B cell (primary cell): ENCODE measurements around the gene HMCN1. TPM values are rescaled to one million over a fixed set of nuclear protein-coding genes. Genes with fewer than 3 reads are reported as not detected.

Experiments
- ATAC-seq: fragments of 200-7000 bp; cut with Tn5 transposase; one replicate; pipeline ENCODE4 v1.10.0; 2021; ENCODE audit warnings: low read depth, mild to moderate bottlenecking, moderate number of reproducible peaks, moderate library complexity
- CTCF ChIA-PET: fragments of 350-600 bp; sonication (Branson Sonifier 250); formaldehyde crosslinking; loops from one replicate; lab custom pipeline; 2021; ENCODE audit warnings: antibody characterized with exemption, inconsistent platforms; lab: Charles Lee
- POLR2A ChIA-PET: fragments of 350-600 bp; sonication (Branson Sonifier 250); formaldehyde crosslinking; loops from one replicate; lab custom pipeline; 2021; ENCODE audit warnings: antibody characterized with exemption; lab: Charles Lee
- DNase-seq: peaks from one replicate; pipeline ENCODE4 v3.0.0; 2013
- H2AFZ ChIP-seq: 2 replicates; pipeline ENCODE4 v1.6.1; 2012; ENCODE audit warnings: mild to moderate bottlenecking, low read depth, low read length; ENCODE audit not compliant: insufficient read depth, poor library complexity, severe bottlenecking
- H3K27ac ChIP-seq, 2 donors: 1 replicate in 1 of 2; 2 replicates in 1 of 2; pipeline ENCODE4 v1.5.1; 2012 to 2013; ENCODE audit warnings: low read length in 2 of 2, mild to moderate bottlenecking in 2 of 2, moderate library complexity in 1 of 2
- H3K27me3 ChIP-seq, 4 experiments: fragments of 200-600 bp in 1 of 4; sonication (generic) in 1 of 4; replicated peaks in 1 of 4; 1 replicate in 2 of 4; 2 replicates in 2 of 4; pipeline versions ENCODE4 v1.6.1 to v1.7.0; 2013 to 2016; ENCODE audit warnings: low read length in 3 of 4, mild to moderate bottlenecking in 2 of 4, mixed read lengths in 1 of 4, moderate library complexity in 1 of 4; ENCODE audit not compliant: insufficient read depth in 4 of 4, control insufficient read depth in 3 of 4; ENCODE audit errors: control extremely low read depth in 1 of 4
- H3K36me3 ChIP-seq, 2 experiments: replicated peaks in 1 of 2; 1 replicate in 1 of 2; 2 replicates in 1 of 2; pipeline versions ENCODE4 v1.6.1 to v1.7.1; 2013; ENCODE audit warnings: low read length in 1 of 2; ENCODE audit not compliant: insufficient read depth in 2 of 2, control insufficient read depth in 1 of 2; ENCODE audit errors: control extremely low read depth in 1 of 2, extremely low read depth in 1 of 2
- H3K4me1 ChIP-seq, 2 donors: fragments of 200-600 bp in 1 of 2; sonication (generic) in 1 of 2; 1 replicate in 1 of 2; 2 replicates in 1 of 2; pipeline versions ENCODE4 v1.5.1 to v1.6.1; 2013 to 2017; ENCODE audit warnings: low read length in 2 of 2; ENCODE audit not compliant: control insufficient read depth in 2 of 2, insufficient read depth in 2 of 2
- H3K4me2 ChIP-seq: replicated peaks from 2 replicates; pipeline ENCODE3; 2012; ENCODE audit warnings: mild to moderate bottlenecking, low read depth, low read length; ENCODE audit not compliant: poor library complexity, severe bottlenecking
- H3K4me3 ChIP-seq, 5 experiments: fragments of 200-600 bp in 1 of 5; sonication (generic) in 1 of 5; 1 replicate in 3 of 5; 2 replicates in 2 of 5; pipeline versions ENCODE4 v1.5.1 to v1.7.0; 2011 to 2016; ENCODE audit warnings: low read length in 4 of 5, mild to moderate bottlenecking in 4 of 5, low read depth in 2 of 5, control low read depth in 1 of 5, moderate library complexity in 1 of 5; ENCODE audit not compliant: insufficient read depth in 1 of 5; ENCODE audit errors: control extremely low read depth in 1 of 5, extremely low read depth in 1 of 5
- H3K79me2 ChIP-seq: fragments of 200-600 bp; sonication (generic); one replicate; pipeline ENCODE4 v1.6.0; 2016; ENCODE audit warnings: low read length; ENCODE audit not compliant: control insufficient read depth, insufficient read depth
- H3K9ac ChIP-seq: fragments of 200-600 bp; sonication (generic); 2 replicates; pipeline ENCODE4 v1.6.1; 2017; ENCODE audit warnings: mild to moderate bottlenecking, low read length, moderate library complexity
- H3K9me3 ChIP-seq, 3 donors: one replicate each; pipeline versions ENCODE4 v1.6.1 to v1.7.1; 2013; ENCODE audit warnings: low read length in 2 of 3; ENCODE audit not compliant: control insufficient read depth in 2 of 3, insufficient read depth in 1 of 3; ENCODE audit errors: control extremely low read depth in 1 of 3
- H4K20me1 ChIP-seq: 2 replicates; pipeline ENCODE4 v1.6.0; 2012; ENCODE audit warnings: mild to moderate bottlenecking, low read length; ENCODE audit not compliant: insufficient read depth, control insufficient read depth, poor library complexity, severe bottlenecking
- H3K27ac Mint-ChIP-seq: one replicate; pipeline ENCODE4 v1.8.0; 2021; ENCODE audit warnings: mixed read lengths
- H3K27me3 Mint-ChIP-seq: one replicate; pipeline ENCODE4 v1.8.0; 2021; ENCODE audit warnings: mixed read lengths
- H3K4me1 Mint-ChIP-seq: one replicate; pipeline ENCODE4 v1.8.0; 2021; ENCODE audit warnings: mixed read lengths
- H3K4me3 Mint-ChIP-seq: one replicate; pipeline ENCODE4 v1.8.0; 2021; ENCODE audit warnings: mixed read lengths
- H3K9me3 Mint-ChIP-seq: one replicate; pipeline ENCODE4 v1.8.0; 2022; ENCODE audit warnings: mixed read lengths; ENCODE audit not compliant: insufficient read depth
- EZH2 ChIP-seq: IDR thresholded peaks from 2 replicates; pipeline ENCODE4 v1.6.1; 2012; ENCODE audit warnings: borderline replicate concordance, low read depth, mild to moderate bottlenecking, moderate library complexity, low read length; ENCODE audit not compliant: insufficient read depth, poor library complexity, severe bottlenecking
- WGBS: methylation state at CpG from one replicate; pipeline ENCODE4 v1.1.5; 2013; ENCODE audit warnings: missing lambda C conversion rate; ENCODE audit not compliant: insufficient coverage; 5-methylcytosine and 5-hydroxymethylcytosine counted together
- intact Hi-C: fragments of 100-400 bp; cut with micrococcal nuclease; formaldehyde crosslinking; loops from one replicate; pipeline ENCODE4 v1.10.0; 2022
- polyA plus RNA-seq: library from polyadenylated mRNA; depleted of rRNA; stranded (reverse); fragments of >200 nt; gene quantifications from 2 replicates; pipeline ENCODE4 v1.2.3, GENCODE V29; 2012
- total RNA-seq, 2 donors: library from RNA; stranded (reverse); fragments of 120-200 nt in 1 of 2; gene quantifications; 1 replicate in 1 of 2; 2 replicates in 1 of 2; pipeline versions ENCODE4 v1.2.3 to v1.2.4, GENCODE V29; 2013 to 2022
- TF ChIP-seq, protein P1 (sequence below): fragments of 200-600 bp; IDR thresholded peaks from one replicate; pipeline ENCODE4 v1.8.0; 2022; ENCODE audit warnings: antibody characterized with exemption, mild to moderate bottlenecking

Gene HMCN1
- total and polyA plus RNA-seq, 2 donors (not counting 1 experiment from before 2014, with no cell fraction given) = not detected

- WGBS = no CpG with 5 or more reads among the region's 1 CpG
- no peaks in the 10 kb centered on the region for H3K79me2 ChIP-seq
- no peak overlapping the region for H3K4me2 ChIP-seq
- Mint-ChIP-seq H3K27ac (no peak overlapping the region), H3K4me3 (no peak overlapping the region), H3K27me3 (peaks cover 5% of the 10 kb centered on the region), H3K9me3 (no peaks in the 10 kb centered on the region), H3K4me1 (no peaks in the 10 kb centered on the region)
- H3K27ac ChIP-seq = no peak overlapping the region
- no peaks in the 10 kb centered on the region for H3K9me3 ChIP-seq
- H3K4me1 ChIP-seq = no peaks in the 10 kb centered on the region
- ChIA-PET CTCF (no interaction called here), POLR2A (no interaction called here)
- no peak for DNase-seq
- H4K20me1 ChIP-seq = no peaks in the 10 kb centered on the region
- no peaks in the 10 kb centered on the region for H3K27me3 ChIP-seq
- intact Hi-C loops = no loop called here
- H3K36me3 ChIP-seq = no peaks in the 10 kb centered on the region
- no peak for ATAC-seq
- no peak overlapping the region for H2AFZ ChIP-seq
- no peak overlapping the region for H3K4me3 ChIP-seq
- no peak overlapping the region for H3K9ac ChIP-seq
- TF ChIP-seq EZH2 = no peak
- TF ChIP-seq, protein P1, sequence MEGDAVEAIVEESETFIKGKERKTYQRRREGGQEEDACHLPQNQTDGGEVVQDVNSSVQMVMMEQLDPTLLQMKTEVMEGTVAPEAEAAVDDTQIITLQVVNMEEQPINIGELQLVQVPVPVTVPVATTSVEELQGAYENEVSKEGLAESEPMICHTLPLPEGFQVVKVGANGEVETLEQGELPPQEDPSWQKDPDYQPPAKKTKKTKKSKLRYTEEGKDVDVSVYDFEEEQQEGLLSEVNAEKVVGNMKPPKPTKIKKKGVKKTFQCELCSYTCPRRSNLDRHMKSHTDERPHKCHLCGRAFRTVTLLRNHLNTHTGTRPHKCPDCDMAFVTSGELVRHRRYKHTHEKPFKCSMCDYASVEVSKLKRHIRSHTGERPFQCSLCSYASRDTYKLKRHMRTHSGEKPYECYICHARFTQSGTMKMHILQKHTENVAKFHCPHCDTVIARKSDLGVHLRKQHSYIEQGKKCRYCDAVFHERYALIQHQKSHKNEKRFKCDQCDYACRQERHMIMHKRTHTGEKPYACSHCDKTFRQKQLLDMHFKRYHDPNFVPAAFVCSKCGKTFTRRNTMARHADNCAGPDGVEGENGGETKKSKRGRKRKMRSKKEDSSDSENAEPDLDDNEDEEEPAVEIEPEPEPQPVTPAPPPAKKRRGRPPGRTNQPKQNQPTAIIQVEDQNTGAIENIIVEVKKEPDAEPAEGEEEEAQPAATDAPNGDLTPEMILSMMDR = no peak
Measured at GRCh38 chr1:185860859-185861258, 126.7 kb downstream of the HMCN1 start.

GRCh38 chr1:185861630-185862029, 127.4 kb downstream of the HMCN1 start:
- Mint-ChIP-seq H3K4me3 (no peak overlapping the region), H3K4me1 (no peaks in the 10 kb centered on the region), H3K27ac (no peak overlapping the region), H3K9me3 (no peaks in the 10 kb centered on the region), H3K27me3 (peaks cover 5% of the 10 kb centered on the region)
- Histone ChIP-seq H3K4me3 (no peak overlapping the region), H3K27ac (no peak overlapping the region), H3K4me1 (no peaks in the 10 kb centered on the region), H3K79me2 (no peaks in the 10 kb centered on the region), H3K36me3 (no peaks in the 10 kb centered on the region), H3K9ac (no peak overlapping the region), H3K27me3 (no peaks in the 10 kb centered on the region), H2AFZ (no peak overlapping the region), H3K9me3 (no peaks in the 10 kb centered on the region), H4K20me1 (no peaks in the 10 kb centered on the region), H3K4me2 (no peak overlapping the region)
- ChIA-PET POLR2A (no interaction called here), CTCF (no interaction called here)
- no peak for TF ChIP-seq EZH2
- TF ChIP-seq, protein P1 = no peak
- DNase-seq (no peak), ATAC-seq (no peak)
- intact Hi-C loops = no loop called here
